HG03571 (cell line): ENCODE results near the gene PAQR6.

Experiments
- ATAC-seq: cut with Tn5 transposase; IDR thresholded peaks from one replicate; pipeline ENCODE4 v1.9.1; 2021; ENCODE audit not compliant: unreplicated experiment

The PAQR6 gene

GRCh38 chr1:156263288-156263655 lies 15.4 kb upstream of the PAQR6 start:
- no peak for ATAC-seq

GRCh38 chr1:156262461-156263287 lies 14.8 kb upstream of the PAQR6 start:
- ATAC-seq = no peak

GRCh38 chr1:156260896-156261295 lies 13.0 kb upstream of the PAQR6 start:
- no peak for ATAC-seq

- no peak for ATAC-seq
These were observed 11.9 kb upstream of the PAQR6 start for GRCh38 chr1:156259805-156260204.

DNA sequence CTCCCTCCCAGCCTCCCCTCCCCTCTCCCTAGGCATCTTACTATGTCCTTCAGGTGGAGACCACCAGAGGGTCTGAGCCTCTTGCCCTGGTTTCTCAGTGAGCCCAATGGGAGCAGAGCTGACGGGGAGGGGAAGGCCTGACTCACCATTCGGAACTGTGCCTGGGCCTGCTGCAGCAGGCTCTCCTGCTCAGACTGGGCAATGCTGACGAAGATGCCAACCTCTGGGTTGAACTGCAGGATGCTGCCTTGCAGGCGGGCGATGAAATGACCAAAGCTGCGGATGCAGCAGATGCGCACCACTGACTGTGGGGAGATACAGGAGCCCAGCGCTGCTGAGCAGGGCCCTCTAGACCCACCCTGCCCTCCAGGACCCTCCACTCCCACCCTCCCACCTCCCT lies 11.0 kb upstream of the PAQR6 start:
- ATAC-seq = no peak

GRCh38 chr1:156257711-156258110 lies 9.9 kb upstream of the PAQR6 start:
- ATAC-seq = no peak

DNA sequence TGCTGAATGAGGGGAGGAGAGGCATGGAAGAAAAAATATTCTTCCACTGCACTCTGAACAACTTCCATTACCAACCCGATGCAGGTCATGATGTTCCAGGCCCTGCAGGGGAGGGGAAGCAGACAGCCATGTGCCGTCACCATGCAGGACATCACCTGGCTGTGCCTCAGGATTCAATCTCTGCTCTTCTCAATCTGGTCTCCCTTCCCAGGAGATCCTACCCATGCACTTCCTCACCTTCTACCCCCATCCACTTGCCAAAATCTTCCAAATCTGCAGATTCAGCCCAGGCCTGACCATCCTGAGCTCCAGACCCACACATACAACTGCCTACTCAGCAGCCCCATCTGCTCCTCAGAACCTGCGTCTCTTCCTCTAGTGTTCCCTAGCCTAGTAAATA lies 5.8 kb upstream of the PAQR6 start:
- ATAC-seq = no peak

GRCh38 chr1:156251527-156251926 lies 3.7 kb upstream of the PAQR6 start:
- ATAC-seq = no peak

- no peak for ATAC-seq
These were observed 1.7 kb upstream of the PAQR6 start for GRCh38 chr1:156249593-156249992.

- no peak for ATAC-seq
These were observed 447 bp upstream of the PAQR6 start for GRCh38 chr1:156248323-156248683.

DNA sequence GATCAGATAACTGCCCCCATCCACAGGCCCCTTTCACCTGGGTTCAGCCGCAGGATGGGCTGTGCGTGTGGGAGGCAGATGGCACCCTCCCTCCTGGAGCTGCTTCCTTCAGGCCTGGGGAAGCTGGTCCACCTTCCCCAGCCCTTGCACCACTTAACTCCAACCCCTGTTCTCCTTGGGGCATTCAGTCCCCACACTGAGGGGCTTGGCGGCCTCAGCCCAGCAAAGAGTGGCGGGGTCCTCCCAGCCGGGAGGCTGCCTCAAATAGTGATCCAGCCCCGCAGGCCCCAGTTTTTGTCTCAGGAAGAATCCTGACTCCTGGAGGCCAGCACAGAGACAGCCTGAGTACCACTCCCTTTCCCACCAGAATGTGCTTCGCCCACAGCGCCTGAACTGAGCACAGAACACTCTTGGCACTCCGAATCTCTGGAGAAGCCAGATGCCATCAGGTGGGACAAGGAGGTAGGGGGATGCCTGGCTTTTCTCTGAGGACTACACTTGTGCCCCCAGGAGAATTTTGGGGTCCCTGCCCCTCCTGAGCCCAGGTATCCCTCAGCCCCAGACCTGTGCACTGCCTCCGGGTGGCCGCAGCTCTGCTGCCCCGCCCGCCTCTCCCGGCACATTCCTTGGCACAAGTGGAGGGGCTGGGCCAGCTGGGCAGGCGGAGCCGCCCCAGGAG lies 936 bp downstream of the PAQR6 start:
- no peak for ATAC-seq

GRCh38 chr1:156246241-156246780 lies 1.5 kb downstream of the PAQR6 start:
- no peak for ATAC-seq

- ATAC-seq = no peak
These were observed 2.2 kb downstream of the PAQR6 start for GRCh38 chr1:156245451-156246232.

GRCh38 chr1:156244712-156245111 lies 3.1 kb downstream of the PAQR6 start:
- ATAC-seq = no peak

- no peak for ATAC-seq
These were observed 3.7 kb downstream of the PAQR6 start for GRCh38 chr1:156244126-156244525.

DNA sequence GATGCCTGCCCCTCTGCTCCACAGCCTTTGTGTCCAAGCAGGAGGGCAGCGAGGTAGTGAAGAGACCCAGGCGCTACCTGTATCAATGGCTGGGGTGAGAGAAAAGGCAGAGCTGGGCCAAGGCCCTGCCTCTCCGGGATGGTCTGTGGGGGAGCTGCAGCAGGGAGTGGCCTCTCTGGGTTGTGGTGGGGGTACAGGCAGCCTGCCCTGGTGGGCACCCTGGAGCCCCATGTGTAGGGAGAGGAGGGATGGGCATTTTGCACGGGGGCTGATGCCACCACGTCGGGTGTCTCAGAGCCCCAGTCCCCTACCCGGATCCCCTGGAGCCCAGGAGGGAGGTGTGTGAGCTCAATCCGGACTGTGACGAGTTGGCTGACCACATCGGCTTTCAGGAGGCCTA lies 5.1 kb downstream of the PAQR6 start:
- no peak for ATAC-seq

DNA sequence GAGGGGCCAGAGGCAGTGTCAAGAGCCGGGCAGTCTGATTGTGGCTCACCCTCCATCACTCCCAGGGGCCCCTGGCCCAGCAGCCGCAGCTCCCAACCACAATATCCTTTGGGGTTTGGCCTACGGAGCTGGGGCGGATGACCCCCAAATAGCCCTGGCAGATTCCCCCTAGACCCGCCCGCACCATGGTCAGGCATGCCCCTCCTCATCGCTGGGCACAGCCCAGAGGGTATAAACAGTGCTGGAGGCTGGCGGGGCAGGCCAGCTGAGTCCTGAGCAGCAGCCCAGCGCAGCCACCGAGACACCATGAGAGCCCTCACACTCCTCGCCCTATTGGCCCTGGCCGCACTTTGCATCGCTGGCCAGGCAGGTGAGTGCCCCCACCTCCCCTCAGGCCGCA lies 5.9 kb downstream of the PAQR6 start, which contains the start of gene BGLAP:
Gene BGLAP (plus strand): TSS at position 259 of the 400 bp plus-strand sequence. CDS start 48 bp downstream, at position 307.
- no peak for ATAC-seq

GRCh38 chr1:156241311-156241811 lies 6.5 kb downstream of the PAQR6 start:
- ATAC-seq = no peak

DNA sequence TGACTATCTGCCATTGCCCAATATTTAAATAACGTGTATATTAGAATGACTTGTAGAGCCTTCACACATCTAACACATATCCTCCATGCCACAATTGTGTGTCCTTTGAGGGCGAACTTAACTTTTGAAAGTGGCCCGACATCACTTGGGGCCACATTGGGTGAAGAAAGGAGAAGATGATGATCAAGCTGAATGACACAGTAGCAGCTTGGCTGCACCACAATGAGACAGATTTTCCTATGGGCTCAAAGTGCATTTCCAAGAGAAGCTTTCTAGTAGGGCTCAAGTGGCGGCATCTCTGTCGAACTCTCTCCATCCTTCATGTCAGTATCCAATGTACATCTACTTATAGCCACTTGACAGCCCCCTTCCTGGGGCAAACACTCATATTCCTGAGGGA lies 9.6 kb downstream of the PAQR6 start:
- no peak for ATAC-seq

DNA sequence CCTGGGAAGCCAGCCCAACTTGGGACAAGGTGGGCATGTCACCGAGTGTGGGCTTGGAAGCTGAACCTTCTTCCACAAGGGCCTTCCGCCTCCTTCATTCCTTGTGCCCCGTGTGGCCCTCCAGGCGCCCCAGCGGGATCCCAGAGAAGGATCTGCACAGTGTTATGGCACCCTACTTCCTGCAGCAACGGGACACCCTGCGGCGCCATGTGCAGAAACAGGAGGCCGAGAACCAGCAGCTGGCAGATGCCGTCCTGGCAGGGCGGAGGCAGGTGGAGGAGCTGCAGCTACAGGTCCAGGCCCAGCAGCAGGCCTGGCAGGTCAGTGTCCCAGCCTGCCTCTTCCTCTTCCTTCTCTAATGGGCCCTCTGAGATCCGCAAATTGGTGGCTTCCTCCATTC lies 11.7 kb downstream of the PAQR6 start:
- no peak for ATAC-seq

DNA sequence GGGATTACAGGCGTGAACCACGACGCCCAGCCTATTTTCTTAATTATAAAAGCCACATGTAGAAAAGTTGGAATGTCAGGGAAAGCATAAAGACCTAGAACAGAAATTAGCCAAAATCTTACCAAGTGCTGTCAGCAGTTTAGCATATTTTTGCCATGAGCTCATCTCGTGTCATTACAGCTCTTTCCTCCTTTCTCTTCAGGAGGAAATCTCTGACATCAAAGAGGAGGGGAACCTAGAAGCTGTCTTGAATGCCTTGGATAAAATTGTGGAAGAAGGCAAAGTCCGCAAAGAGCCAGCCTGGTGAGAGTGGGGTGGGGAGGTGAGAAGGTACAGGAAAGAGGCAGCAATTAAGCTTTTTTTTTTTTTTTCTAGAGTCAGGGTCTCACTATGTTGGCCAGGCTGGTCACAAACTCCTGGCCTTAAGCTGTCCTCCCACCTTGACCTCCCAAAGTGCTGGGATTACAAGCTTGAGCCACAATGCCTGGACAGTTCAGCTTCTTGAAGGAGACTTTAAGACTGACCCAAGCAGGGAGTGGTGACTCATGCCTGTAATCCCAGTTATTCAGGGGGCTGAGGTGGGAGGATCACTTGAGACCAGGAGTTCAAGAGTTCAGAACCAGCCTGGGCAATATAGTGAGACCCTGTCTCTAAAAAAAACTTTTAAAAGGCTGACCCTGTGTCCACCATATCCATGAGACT lies 14.3 kb downstream of the PAQR6 start:
- ATAC-seq = no peak
